OCI-LY3 (cell line): ENCODE measurements around the gene PSAPL1.

ENCODE experiments used
- H2AFZ ChIP-seq: fragments of 200-600, 300-600 bp; shearing (Covaris generic); 2 replicates; pipeline ENCODE4 v1.6.0; 2014; ENCODE audit warnings: antibody characterized with exemption, low read depth, low read length
- H3K27ac ChIP-seq: fragments of 200-600, 300-600 bp; sonication (generic); 2 replicates; pipeline ENCODE4 v1.5.1; 2014; ENCODE audit warnings: mild to moderate bottlenecking, low read length, moderate library complexity, mixed read lengths
- H3K27me3 ChIP-seq: fragments of 200-600, 300-600 bp; sonication (generic); 2 replicates; pipeline ENCODE4 v1.6.1; 2014; ENCODE audit warnings: low read depth, low read length, mixed read lengths
- H3K36me3 ChIP-seq: fragments of 200-600, 300-600 bp; sonication (generic); replicated peaks from 2 replicates; pipeline ENCODE3; 2014; ENCODE audit warnings: low read depth, low read length, mixed read lengths
- H3K4me1 ChIP-seq: fragments of 300-600, 200-600 bp; sonication (generic); 2 replicates; pipeline ENCODE4 v1.6.1; 2014; ENCODE audit warnings: low read length, mixed read lengths
- H3K4me2 ChIP-seq: fragments of 200-600, 300-600 bp; sonication (generic); 2 replicates; pipeline ENCODE4 v1.6.1; 2014; ENCODE audit warnings: low read length, mixed read lengths
- H3K4me3 ChIP-seq: fragments of 300-600, 200-600 bp; sonication (generic); 2 replicates; pipeline ENCODE4 v1.5.1; 2014; ENCODE audit warnings: antibody characterized with exemption, mild to moderate bottlenecking, low read length, moderate library complexity
- H3K79me2 ChIP-seq: fragments of 300-600, 200-600 bp; shearing (Covaris generic); 2 replicates; pipeline ENCODE4 v1.6.1; 2014; ENCODE audit warnings: mild to moderate bottlenecking, low read length, mixed read lengths
- H3K9ac ChIP-seq: fragments of 300-600, 200-600 bp; shearing (Covaris generic); 2 replicates; pipeline ENCODE4 v1.6.0; 2014; ENCODE audit warnings: mild to moderate bottlenecking, low read length, moderate library complexity
- H3K9me3 ChIP-seq: fragments of 200-600, 300-600 bp; shearing (Covaris generic); 2 replicates; pipeline ENCODE4 v1.6.1; 2014; ENCODE audit warnings: low read length, mixed read lengths; ENCODE audit not compliant: insufficient read depth
- H4K20me1 ChIP-seq: fragments of 200-600, 300-600 bp; sonication (generic); 2 replicates; pipeline ENCODE4 v1.6.1; 2016; ENCODE audit warnings: low read length, mixed read lengths; ENCODE audit not compliant: insufficient read depth
- CTCF ChIP-seq: fragments of 200-600, 300-600 bp; sonication (generic); IDR thresholded peaks from 2 replicates; pipeline ENCODE4 v1.5.1; 2014; ENCODE audit warnings: antibody characterized with exemption, low read length, low read depth
- EZH2phosphoT487 ChIP-seq: fragments of 200-600 bp; shearing (Covaris generic); IDR thresholded peaks from 2 replicates; pipeline ENCODE4 v1.6.1; 2018; ENCODE audit warnings: antibody characterized with exemption, mixed run types, low read depth

Gene PSAPL1

GRCh38 chr4:7427831-7428260, 6.9 kb downstream of the PSAPL1 start:
- H3K27ac ChIP-seq, result no peak overlapping the region
- H2AFZ ChIP-seq, result no peak overlapping the region
- H3K4me2 ChIP-seq, result no peak overlapping the region
- no peaks in the 10 kb centered on the region for H4K20me1 ChIP-seq
- no peaks in the 10 kb centered on the region for H3K4me1 ChIP-seq
- H3K4me3 ChIP-seq, result no peak overlapping the region
- TF ChIP-seq CTCF (no peak), EZH2phosphoT487 (no peak)
- H3K79me2 ChIP-seq, result no peaks in the 10 kb centered on the region
- H3K9me3 ChIP-seq, result no peaks in the 10 kb centered on the region
- no peak overlapping the region for H3K9ac ChIP-seq
- no peaks in the 10 kb centered on the region for H3K27me3 ChIP-seq
- H3K36me3 ChIP-seq, result no peaks in the 10 kb centered on the region

DNA sequence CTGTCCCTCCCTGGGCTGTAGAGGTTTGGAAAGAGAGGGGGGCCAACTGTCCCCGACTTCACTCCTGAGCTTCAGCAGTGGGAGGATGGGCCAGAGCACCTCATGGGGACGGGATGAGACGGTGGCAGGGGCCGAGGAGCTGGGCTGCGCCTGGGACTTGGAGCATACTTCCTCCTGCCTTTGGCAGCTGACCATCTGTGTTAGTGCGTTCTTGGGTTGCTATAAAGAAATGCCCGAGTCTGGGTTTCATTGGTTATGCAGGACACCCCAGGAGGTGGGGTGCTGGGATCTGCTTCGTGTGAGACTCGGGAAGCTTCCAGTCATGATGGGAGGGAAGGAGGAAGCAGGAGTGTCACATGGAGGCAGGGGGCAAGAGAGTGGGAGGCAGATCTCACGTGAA, 7.4 kb downstream of the PSAPL1 start:
- no peak overlapping the region for H3K27ac ChIP-seq
- H3K4me2 ChIP-seq, result no peak overlapping the region
- H3K79me2 ChIP-seq, result no peaks in the 10 kb centered on the region
- no peaks in the 10 kb centered on the region for H3K4me1 ChIP-seq
- no peaks in the 10 kb centered on the region for H4K20me1 ChIP-seq
- H3K9me3 ChIP-seq, result no peaks in the 10 kb centered on the region
- TF ChIP-seq CTCF (no peak), EZH2phosphoT487 (no peak)
- no peak overlapping the region for H2AFZ ChIP-seq
- no peaks in the 10 kb centered on the region for H3K27me3 ChIP-seq
- H3K4me3 ChIP-seq, result no peak overlapping the region
- no peak overlapping the region for H3K9ac ChIP-seq
- H3K36me3 ChIP-seq, result no peaks in the 10 kb centered on the region

DNA sequence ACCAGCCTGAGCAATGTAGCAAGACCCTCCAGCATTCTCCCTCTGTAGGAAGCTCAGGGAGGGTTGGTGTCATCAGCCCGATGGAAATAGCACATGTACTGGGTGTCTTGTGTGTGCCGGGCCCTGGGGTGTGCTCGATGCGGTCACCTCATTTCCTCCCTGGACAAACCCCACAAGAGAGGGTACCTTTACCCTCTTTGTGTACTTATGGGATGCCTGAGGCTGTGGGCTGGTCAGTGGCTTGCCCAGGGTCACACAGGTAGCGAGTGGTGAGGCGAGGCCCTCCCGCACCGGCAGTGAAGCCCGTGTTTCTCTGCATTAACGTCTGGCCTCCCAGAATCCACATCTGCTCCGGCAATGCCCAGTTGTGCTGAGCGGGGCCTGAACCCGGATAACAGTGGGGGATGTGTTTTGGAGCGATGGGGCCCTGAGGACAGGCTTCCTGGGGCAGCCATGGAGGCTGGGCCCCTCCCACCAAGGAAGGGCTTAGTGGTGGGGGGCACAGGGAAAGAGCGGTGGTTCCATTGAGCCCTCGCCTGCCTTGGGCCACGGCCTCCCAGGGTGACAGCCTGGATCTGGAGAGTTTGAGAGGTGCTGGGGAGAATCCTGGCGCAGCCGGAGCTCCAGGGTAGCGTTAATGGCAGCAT, 8.1 kb downstream of the PSAPL1 start:
- no peak overlapping the region for H2AFZ ChIP-seq
- H3K9me3 ChIP-seq, result no peaks in the 10 kb centered on the region
- TF ChIP-seq EZH2phosphoT487 (no peak), CTCF (no peak)
- H3K27me3 ChIP-seq, result no peaks in the 10 kb centered on the region
- no peaks in the 10 kb centered on the region for H3K4me1 ChIP-seq
- H4K20me1 ChIP-seq, result no peaks in the 10 kb centered on the region
- H3K36me3 ChIP-seq, result no peaks in the 10 kb centered on the region
- H3K9ac ChIP-seq, result no peak overlapping the region
- H3K27ac ChIP-seq, result no peak overlapping the region
- H3K79me2 ChIP-seq, result no peaks in the 10 kb centered on the region
- no peak overlapping the region for H3K4me3 ChIP-seq
- no peak overlapping the region for H3K4me2 ChIP-seq

DNA sequence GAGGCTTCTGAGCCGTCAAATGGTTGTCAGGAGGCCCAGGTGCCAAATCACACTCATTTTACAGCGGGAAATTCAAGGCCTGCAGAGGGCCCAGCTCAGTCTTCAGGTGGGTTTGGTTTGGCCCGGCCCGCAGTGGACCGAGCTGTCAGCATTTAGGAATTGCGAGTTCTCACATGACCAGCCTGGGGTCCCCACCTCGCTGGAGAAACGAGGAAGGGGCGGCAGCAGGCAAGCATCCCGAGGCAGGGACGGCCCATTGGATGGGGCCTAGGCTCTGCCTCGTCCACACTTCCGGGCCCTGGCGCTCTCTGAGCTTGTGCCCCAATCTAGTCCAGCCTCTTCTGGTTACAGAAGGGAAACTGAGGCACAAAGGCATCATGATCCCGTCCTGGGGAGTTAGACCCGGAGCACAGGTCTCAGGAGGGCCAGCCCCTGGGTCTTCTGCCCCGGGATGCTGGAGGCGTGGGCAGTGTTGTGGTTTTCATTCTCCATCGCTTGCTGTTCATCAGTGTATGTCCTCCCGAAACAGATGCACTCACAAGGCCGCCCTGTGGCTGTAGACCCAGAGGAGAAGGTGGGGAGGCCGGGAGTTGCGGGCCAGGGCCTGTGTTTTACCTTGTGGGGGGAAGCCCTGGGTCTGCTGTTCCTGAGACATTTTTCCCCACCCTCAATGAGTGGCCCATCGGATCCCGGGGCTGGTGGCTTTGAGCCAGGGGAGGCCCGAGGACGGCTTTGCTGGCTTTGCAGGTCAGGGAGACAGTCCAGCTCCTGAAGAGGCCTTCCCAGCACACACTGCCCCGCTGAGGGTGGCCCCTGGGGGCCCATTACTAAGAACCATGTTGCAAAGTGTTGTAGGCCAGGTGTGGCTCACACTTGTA, 8.9 kb downstream of the PSAPL1 start:
- TF ChIP-seq EZH2phosphoT487 (no peak), CTCF (no peak)
- H3K79me2 ChIP-seq, result no peaks in the 10 kb centered on the region
- no peaks in the 10 kb centered on the region for H3K9me3 ChIP-seq
- no peaks in the 10 kb centered on the region for H3K27me3 ChIP-seq
- no peak overlapping the region for H3K4me3 ChIP-seq
- no peak overlapping the region for H3K9ac ChIP-seq
- H3K27ac ChIP-seq, result no peak overlapping the region
- no peaks in the 10 kb centered on the region for H3K36me3 ChIP-seq
- no peaks in the 10 kb centered on the region for H4K20me1 ChIP-seq
- H3K4me2 ChIP-seq, result no peak overlapping the region
- no peak overlapping the region for H2AFZ ChIP-seq
- H3K4me1 ChIP-seq, result no peaks in the 10 kb centered on the region
